Stomach (tissue), 4 donors: ENCODE data around the gene MRPL27.

Source experiments
- POLR2A ChIP-seq, 4 donors: fragments of 450-650 bp; IDR thresholded peaks; one replicate each; pipeline ENCODE4 v1.6.1; 2016; ENCODE audit warnings: antibody characterized with exemption in 4 of 4, control low read depth in 2 of 4, mild to moderate bottlenecking in 1 of 4, moderate library complexity in 1 of 4
- TF ChIP-seq, protein P1 (sequence below), 7 experiments: fragments of 450-650 bp in 4 of 7; fragments of 200-600 bp in 3 of 7; sonication (generic) in 3 of 7; IDR thresholded peaks; one replicate each; pipeline ENCODE4 v1.5.1; 2016 to 2019; ENCODE audit warnings: antibody characterized with exemption in 7 of 7, control low read depth in 2 of 7, mild to moderate bottlenecking in 1 of 7

DNA sequence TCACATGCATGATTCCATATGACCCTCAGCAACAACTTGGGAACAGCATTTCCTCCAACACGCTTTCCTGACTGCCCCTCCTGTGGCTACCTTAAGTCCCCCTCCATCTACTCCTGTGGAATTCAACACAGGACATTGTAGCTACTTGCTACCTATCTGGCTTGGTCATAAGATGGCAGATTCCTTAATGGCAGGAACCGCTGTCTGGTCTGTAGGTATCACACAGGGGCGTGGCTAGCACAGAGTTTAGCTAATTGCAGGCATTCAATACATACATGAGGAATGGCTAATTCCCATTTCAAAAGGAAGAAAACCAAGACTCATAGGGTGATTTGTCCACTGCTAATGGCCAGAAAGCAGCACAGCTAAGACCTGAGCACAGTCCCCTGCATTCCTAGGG, 15.7 kb upstream of the MRPL27 start:
- no peak for TF ChIP-seq POLR2A (IDR thresholded peaks at IDR 0.05)
- TF ChIP-seq, protein P1, sequence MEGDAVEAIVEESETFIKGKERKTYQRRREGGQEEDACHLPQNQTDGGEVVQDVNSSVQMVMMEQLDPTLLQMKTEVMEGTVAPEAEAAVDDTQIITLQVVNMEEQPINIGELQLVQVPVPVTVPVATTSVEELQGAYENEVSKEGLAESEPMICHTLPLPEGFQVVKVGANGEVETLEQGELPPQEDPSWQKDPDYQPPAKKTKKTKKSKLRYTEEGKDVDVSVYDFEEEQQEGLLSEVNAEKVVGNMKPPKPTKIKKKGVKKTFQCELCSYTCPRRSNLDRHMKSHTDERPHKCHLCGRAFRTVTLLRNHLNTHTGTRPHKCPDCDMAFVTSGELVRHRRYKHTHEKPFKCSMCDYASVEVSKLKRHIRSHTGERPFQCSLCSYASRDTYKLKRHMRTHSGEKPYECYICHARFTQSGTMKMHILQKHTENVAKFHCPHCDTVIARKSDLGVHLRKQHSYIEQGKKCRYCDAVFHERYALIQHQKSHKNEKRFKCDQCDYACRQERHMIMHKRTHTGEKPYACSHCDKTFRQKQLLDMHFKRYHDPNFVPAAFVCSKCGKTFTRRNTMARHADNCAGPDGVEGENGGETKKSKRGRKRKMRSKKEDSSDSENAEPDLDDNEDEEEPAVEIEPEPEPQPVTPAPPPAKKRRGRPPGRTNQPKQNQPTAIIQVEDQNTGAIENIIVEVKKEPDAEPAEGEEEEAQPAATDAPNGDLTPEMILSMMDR (IDR thresholded peaks at IDR 0.05): no peak
